Activated CD4-positive, alpha-beta T cell treated with anti-CD3 and anti-CD28 coated beads, Interleukin-2, amount 10 ng/mL, durations not matched to agents 24 days and 14 days (primary cell): ENCODE results near the gene TLCD5. TPM values are rescaled to one million over a fixed set of nuclear protein-coding genes. Genes with fewer than 3 reads are reported as not detected.

Experiments used
- DNase-seq: peaks from one replicate; pipeline ENCODE4 v3.0.0; 2022
- H3K27ac Mint-ChIP-seq: one replicate; pipeline ENCODE4 v1.8.0; 2022; ENCODE audit warnings: mild to moderate bottlenecking, mixed read lengths
- H3K27me3 Mint-ChIP-seq: one replicate; pipeline ENCODE4 v1.8.0; 2022; ENCODE audit warnings: mixed read lengths
- H3K36me3 Mint-ChIP-seq: one replicate; pipeline ENCODE4 v1.8.0; 2022; ENCODE audit warnings: low read depth, mild to moderate bottlenecking, mixed read lengths
- H3K4me1 Mint-ChIP-seq: one replicate; pipeline ENCODE4 v1.8.0; 2021; ENCODE audit warnings: mixed read lengths
- H3K4me3 Mint-ChIP-seq: one replicate; pipeline ENCODE4 v1.8.0; 2022; ENCODE audit warnings: mild to moderate bottlenecking, moderate library complexity, mixed read lengths
- H3K9me3 Mint-ChIP-seq: one replicate; pipeline ENCODE4 v1.8.0; 2021; ENCODE audit warnings: mixed read lengths
- intact Hi-C: fragments of 100-400 bp; cut with micrococcal nuclease; formaldehyde crosslinking; loops from one replicate; pipeline ENCODE4 v1.15.1; 2023
- total RNA-seq: library from RNA; stranded (reverse); gene quantifications from 2 replicates; pipeline ENCODE4 v1.2.3, GENCODE V29; 2022

TLCD5 gene
- total RNA-seq, 1 donor from 2014 or later, result 1.2 TPM

GRCh38 chr11:120298461-120298860 lies 26.6 kb upstream of the TLCD5 start:
- DNase-seq, result no peak
- intact Hi-C loops, result no loop called here
- peaks cover 2% of the 10 kb centered on the region for H3K4me1 Mint-ChIP-seq
- H3K4me3 Mint-ChIP-seq, result no peak overlapping the region
- peaks cover 50% of the 10 kb centered on the region for H3K27me3 Mint-ChIP-seq
- H3K36me3 Mint-ChIP-seq, result no peaks in the 10 kb centered on the region
- no peak overlapping the region for H3K27ac Mint-ChIP-seq
- no peaks in the 10 kb centered on the region for H3K9me3 Mint-ChIP-seq

DNA sequence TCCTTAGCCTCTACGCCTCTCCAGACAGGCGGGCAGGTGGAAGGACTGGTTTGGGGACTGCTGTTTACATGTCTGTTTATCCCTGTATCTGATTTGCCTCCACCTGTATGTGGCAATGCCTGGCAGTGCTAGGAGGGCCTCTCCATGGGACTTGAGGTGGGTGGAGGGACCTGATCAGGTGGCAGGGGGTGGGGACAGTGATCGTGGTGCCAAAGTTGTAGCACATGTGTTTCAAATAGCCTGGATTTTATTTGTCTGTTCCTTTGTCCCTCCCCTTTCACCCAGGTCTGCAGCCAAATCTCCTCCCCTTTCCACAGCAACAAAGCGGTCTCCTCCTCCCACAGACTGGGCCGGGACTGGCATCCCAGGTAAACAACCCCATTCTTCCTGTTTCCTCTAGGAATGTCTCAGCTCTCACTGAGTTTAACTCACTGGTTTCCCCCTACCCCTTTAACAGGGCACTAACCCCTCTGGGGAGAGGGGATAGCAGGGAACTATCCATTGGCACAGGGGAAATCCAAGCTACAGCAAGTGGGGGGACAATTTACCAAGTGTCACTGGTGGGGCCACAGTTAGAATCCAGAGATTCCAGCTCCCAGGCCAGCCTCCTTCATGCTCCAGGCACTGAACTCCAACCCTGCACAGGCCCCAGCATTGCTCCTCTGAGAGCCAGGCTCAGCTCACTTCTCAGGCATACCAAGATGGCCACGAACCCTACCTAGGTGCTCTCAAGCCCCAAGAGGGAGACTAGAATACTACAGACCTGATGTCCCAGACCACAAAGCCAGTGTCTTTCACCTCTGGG lies 22.9 kb upstream of the TLCD5 start:
- intact Hi-C loops, result no loop called here
- Mint-ChIP-seq H3K27ac (no peak overlapping the region), H3K4me1 (peaks cover 2% of the 10 kb centered on the region), H3K9me3 (no peaks in the 10 kb centered on the region), H3K4me3 (no peak overlapping the region), H3K36me3 (no peaks in the 10 kb centered on the region), H3K27me3 (peaks cover 34% of the 10 kb centered on the region)
- DNase-seq, result no peak

DNA sequence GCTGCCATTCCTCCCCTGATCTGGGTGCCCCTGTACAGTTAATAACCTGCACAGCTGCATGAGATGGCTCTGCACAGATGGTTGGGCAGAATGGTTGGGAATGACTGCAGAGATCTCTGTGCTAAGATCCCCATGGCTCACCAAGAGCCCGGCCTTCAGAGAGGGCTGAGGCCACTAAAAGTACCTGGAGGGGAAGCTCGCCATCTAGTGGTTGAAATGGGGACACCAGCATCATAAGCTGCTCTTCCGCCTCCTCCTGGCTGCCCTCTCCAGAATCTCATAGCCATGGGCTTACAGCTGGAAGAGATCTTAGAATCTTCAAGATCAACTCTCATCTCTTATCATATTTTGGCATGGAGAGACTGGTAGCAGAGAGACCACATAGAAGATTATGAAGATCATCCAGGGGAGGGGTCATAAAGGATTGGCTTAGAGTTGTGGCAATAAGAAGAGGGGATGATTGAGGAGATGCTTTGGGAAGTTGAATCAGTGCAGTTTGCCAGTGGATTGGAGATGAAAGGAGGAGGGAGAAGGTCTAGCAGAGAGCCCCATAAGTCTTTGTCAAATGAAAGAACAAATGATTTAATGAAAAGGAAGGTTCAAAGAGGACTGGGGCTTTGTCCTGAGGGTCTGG lies 22.0 kb upstream of the TLCD5 start:
- H3K36me3 Mint-ChIP-seq, result no peaks in the 10 kb centered on the region
- intact Hi-C loops, result loop anchor here (1.0 kb wide), 2 partner anchors 68 to 131 kb away; no protein-coding TSS in a partner anchor
- DNase-seq, result peak; percentile 90
- peaks cover 30% of the 10 kb centered on the region for H3K27me3 Mint-ChIP-seq
- H3K27ac Mint-ChIP-seq, result no peak overlapping the region
- H3K9me3 Mint-ChIP-seq, result no peaks in the 10 kb centered on the region
- no peak overlapping the region for H3K4me3 Mint-ChIP-seq
- H3K4me1 Mint-ChIP-seq, result peaks cover 2% of the 10 kb centered on the region

GRCh38 chr11:120304526-120304925 lies 20.6 kb upstream of the TLCD5 start:
- Mint-ChIP-seq H3K9me3 (no peaks in the 10 kb centered on the region), H3K4me1 (peaks cover 2% of the 10 kb centered on the region), H3K36me3 (no peaks in the 10 kb centered on the region), H3K27me3 (peaks cover 22% of the 10 kb centered on the region), H3K27ac (no peak overlapping the region), H3K4me3 (no peak overlapping the region)
- DNase-seq, result no peak
- intact Hi-C loops, result no loop called here

DNA sequence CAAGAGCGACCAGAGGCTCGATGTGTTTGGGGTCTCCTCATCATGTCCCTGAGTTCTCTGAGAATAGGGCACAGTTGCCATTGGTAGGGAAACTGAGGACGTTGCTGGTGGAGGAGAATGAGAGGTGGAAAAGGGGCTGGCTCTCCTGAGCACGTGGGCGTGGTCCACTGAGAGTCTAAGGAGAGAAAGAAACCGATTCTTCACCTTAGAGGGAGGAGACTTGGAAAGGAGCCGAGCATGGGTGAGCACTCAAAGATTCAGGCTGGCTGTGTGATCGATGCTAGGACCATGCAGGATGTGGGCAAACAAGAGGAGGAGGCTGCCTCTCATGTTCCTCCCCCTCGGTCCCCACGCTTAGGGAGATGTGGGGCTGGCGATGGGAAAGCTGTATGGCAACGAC lies 19.8 kb upstream of the TLCD5 start:
- DNase-seq, result no peak
- Mint-ChIP-seq H3K27ac (no peak overlapping the region), H3K4me3 (no peak overlapping the region), H3K9me3 (no peaks in the 10 kb centered on the region), H3K4me1 (peaks cover 2% of the 10 kb centered on the region), H3K27me3 (peaks cover 18% of the 10 kb centered on the region), H3K36me3 (no peaks in the 10 kb centered on the region)
- intact Hi-C loops, result no loop called here

DNA sequence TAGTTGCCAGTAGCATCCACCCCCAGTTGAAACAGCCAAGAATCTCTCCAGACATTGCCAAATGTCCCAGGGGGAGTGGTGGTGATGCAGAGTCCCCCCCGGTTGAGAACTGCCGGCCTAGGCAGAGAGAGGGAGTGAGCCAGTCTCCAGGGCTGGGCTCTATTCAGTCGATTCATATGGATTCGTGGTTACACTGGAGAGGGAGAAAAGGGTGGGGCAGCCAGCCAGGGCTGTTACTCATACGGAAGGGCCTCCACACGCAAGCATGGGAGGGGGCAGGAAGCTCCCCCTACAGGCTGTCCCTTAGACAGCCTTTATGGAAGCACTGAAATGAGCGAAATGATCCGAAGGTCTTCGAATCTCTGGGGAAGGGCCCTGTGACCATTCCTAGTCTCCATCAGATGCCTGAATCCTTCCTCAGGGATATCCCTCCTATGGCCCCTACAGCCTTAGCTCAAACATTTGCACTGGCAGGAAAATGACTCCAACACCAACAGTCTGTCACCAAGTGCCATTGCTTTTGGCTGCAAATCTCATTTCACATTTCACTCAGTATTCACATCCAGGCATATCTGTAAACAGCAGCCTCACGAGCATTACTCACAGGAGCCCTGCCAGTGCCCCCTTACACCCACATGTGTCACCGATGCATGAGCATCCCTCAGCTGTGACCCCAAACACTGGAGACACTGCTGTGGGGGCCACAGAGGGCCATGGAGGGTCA lies 18.4 kb upstream of the TLCD5 start:
- intact Hi-C loops, result no loop called here
- H3K9me3 Mint-ChIP-seq, result no peaks in the 10 kb centered on the region
- H3K27me3 Mint-ChIP-seq, result peaks cover 15% of the 10 kb centered on the region
- no peak for DNase-seq
- no peak overlapping the region for H3K4me3 Mint-ChIP-seq
- no peak overlapping the region for H3K27ac Mint-ChIP-seq
- no peaks in the 10 kb centered on the region for H3K36me3 Mint-ChIP-seq
- peaks cover 2% of the 10 kb centered on the region for H3K4me1 Mint-ChIP-seq

- H3K4me1 Mint-ChIP-seq, result peaks cover 2% of the 10 kb centered on the region
- no peaks in the 10 kb centered on the region for H3K9me3 Mint-ChIP-seq
- H3K36me3 Mint-ChIP-seq, result no peaks in the 10 kb centered on the region
- H3K4me3 Mint-ChIP-seq, result no peak overlapping the region
- no peak for DNase-seq
- no peak overlapping the region for H3K27ac Mint-ChIP-seq
- H3K27me3 Mint-ChIP-seq, result peaks cover 12% of the 10 kb centered on the region
- intact Hi-C loops, result no loop called here
Measured at GRCh38 chr11:120307476-120307875, 17.6 kb upstream of the TLCD5 start.

GRCh38 chr11:120308081-120308480 lies 17.0 kb upstream of the TLCD5 start:
- DNase-seq, result no peak
- no peaks in the 10 kb centered on the region for H3K36me3 Mint-ChIP-seq
- peaks cover 17% of the 10 kb centered on the region for H3K27me3 Mint-ChIP-seq
- intact Hi-C loops, result no loop called here
- H3K27ac Mint-ChIP-seq, result no peak overlapping the region
- no peaks in the 10 kb centered on the region for H3K9me3 Mint-ChIP-seq
- no peak overlapping the region for H3K4me3 Mint-ChIP-seq
- peaks cover 2% of the 10 kb centered on the region for H3K4me1 Mint-ChIP-seq

DNA sequence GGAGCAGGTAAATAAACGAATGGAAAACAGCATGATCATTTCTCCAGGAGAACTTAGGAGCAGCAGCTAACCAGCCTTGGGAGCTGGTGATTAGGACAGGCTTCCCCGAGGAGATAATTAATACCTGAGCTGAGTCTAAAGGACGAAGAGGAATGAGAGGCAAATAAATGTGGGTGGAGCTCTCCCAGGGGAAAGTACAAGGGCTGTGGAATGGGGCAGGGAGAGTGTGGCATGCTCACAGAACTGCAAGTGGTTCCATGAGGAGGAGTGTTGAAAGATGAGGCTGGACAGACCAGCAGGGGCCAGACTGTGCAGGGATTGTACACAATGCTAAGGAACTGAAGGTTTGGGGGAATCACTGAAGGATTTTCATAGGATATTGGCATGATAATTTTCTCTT lies 14.2 kb upstream of the TLCD5 start:
- no peak for DNase-seq
- H3K4me1 Mint-ChIP-seq, result no peaks in the 10 kb centered on the region
- no peak overlapping the region for H3K4me3 Mint-ChIP-seq
- no peak overlapping the region for H3K27ac Mint-ChIP-seq
- intact Hi-C loops, result no loop called here
- H3K27me3 Mint-ChIP-seq, result peaks cover 10% of the 10 kb centered on the region
- H3K9me3 Mint-ChIP-seq, result no peaks in the 10 kb centered on the region
- no peaks in the 10 kb centered on the region for H3K36me3 Mint-ChIP-seq

DNA sequence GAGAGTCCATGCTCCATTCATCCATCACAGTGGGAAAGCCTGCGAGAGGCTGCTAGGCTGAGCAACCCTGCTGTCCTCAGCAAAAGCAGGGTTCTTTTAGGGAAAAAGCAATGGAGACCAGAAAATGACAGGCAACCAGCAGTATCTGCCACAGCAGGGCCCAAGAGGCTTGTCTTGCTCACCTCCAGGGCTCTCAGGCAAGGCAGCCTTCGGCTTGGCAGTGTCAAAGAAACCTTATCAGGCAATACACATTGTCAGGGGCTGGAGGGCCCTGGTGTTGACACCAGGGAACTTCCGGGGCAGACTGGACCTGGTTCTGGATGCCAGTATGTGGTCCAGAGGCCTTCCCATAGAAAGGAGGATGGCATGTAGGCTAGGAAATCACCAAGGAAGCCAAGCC lies 10.2 kb upstream of the TLCD5 start:
- Mint-ChIP-seq H3K4me3 (no peak overlapping the region), H3K9me3 (no peaks in the 10 kb centered on the region), H3K36me3 (no peaks in the 10 kb centered on the region), H3K4me1 (no peaks in the 10 kb centered on the region), H3K27me3 (peaks cover 27% of the 10 kb centered on the region), H3K27ac (no peak overlapping the region)
- no peak for DNase-seq
- intact Hi-C loops, result no loop called here

DNA sequence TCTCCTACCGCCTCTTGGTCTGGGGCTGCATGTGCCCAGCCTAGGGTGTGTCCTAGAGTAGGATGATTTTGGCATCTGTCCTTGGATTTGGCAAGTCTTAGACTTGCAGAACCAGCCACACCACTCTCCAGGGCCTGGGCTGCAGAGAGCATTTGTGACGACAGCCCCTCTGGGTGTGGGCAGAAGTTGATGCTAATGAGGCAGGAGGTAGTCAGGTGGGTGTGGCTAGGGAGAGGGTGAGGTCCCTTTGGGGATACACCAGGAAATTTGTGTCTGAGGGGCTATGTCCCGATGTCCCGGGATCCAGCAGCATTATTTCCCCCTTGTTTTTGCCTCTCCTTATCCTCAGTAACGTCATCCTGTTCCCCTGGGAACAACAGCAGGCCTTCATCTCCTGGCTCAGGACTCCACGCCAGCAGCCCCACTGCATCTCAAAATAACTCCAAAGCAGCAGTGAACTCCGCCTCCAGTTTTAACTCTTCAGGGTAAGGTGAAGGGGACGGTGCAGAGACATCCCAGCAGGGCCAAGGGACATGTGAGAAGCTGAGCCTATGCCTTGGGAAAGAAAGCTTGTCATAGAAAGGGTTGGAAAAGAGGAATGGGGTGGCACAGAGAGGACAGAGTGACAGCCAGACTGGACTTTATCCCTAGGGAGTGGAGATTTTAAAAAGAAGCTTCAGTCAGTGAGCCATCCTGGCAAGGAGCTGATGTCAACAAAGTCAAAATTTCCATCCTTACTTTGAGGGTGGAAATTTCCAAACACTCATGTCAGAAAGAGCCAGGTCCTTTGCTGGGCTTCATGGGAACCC lies 8.0 kb upstream of the TLCD5 start:
- Mint-ChIP-seq H3K27me3 (peaks cover 34% of the 10 kb centered on the region), H3K4me1 (no peaks in the 10 kb centered on the region), H3K4me3 (no peak overlapping the region), H3K9me3 (no peaks in the 10 kb centered on the region), H3K36me3 (no peaks in the 10 kb centered on the region), H3K27ac (no peak overlapping the region)
- no peak for DNase-seq
- intact Hi-C loops, result no loop called here

DNA sequence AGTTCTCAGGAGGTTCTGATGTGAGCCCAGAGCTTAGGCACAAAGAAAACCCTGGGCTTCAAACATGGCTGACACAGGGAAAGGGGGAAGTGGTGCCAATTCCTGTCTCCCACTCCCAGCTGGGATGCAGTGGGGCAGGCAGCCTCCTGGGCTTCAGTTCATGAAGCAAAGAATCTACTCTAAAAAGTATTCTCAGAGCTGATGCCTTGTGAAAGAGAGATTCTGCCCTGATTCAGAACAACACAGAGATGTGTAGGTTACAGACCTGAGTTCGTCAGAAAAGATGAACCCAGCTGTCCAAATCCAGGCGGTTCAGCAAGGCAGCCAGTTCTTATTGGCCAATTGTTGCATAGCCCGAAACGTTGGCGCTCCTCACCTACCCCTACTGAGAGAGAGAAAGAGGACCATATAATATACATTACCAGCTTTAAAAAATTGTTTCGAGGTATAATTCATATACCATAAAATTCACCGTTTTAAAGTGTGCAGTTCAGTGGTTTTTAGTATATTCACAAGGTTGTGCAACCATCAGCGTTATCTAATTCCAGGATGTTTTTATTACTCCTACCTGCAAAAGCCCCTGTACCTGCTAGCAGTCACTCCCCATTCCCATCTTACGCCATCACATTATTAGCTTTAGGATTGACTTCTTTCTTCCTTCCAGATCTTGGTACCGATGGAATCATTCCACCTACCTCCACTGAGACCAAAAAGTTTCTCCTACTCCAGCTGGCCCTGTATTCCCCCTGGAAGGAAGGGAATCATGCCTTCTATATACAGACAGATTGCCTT lies 7.2 kb upstream of the TLCD5 start:
- Mint-ChIP-seq H3K4me3 (no peak overlapping the region), H3K9me3 (no peaks in the 10 kb centered on the region)
- intact Hi-C loops, result no loop called here

GRCh38 chr11:120318906-120319305 lies 6.2 kb upstream of the TLCD5 start:
- Mint-ChIP-seq H3K9me3 (no peaks in the 10 kb centered on the region), H3K4me1 (no peaks in the 10 kb centered on the region), H3K27ac (no peak overlapping the region), H3K36me3 (no peaks in the 10 kb centered on the region), H3K27me3 (peaks cover 38% of the 10 kb centered on the region), H3K4me3 (no peak overlapping the region)
- intact Hi-C loops, result no loop called here
- DNase-seq, result no peak

More for the DNA sequence above, 7.2 kb upstream of the TLCD5 start:
- no peak overlapping the region for H3K27ac Mint-ChIP-seq
- peaks cover 32% of the 10 kb centered on the region for H3K27me3 Mint-ChIP-seq
- no peak for DNase-seq
- H3K36me3 Mint-ChIP-seq, result no peaks in the 10 kb centered on the region
- H3K4me1 Mint-ChIP-seq, result no peaks in the 10 kb centered on the region
